ENCODE measurements around the gene GTF2H4.

GTF2H4 gene

GRCh38 chr6:30886897-30887255 is 21.1 kb upstream of the GTF2H4 start:
- H3K9me3 ChIP-seq (ENCODE audit: insufficient read depth, low read depth, low read length) = no peaks in the 10 kb centered on the region
- H3K79me2 ChIP-seq (ENCODE audit: insufficient read depth, low read length) = no peaks in the 10 kb centered on the region
- H3K27me3 ChIP-seq (ENCODE audit: insufficient read depth, low read length, poor library complexity, severe bottlenecking) = peaks cover 14% of the 10 kb centered on the region
- H3K36me3 ChIP-seq (ENCODE audit: insufficient read depth, low read length) = no peaks in the 10 kb centered on the region
- H2AFZ ChIP-seq (ENCODE audit: low read length) = no peak overlapping the region
- no peak overlapping the region for H3K4me2 ChIP-seq (ENCODE audit: low read depth, low read length, poor library complexity, severe bottlenecking)
- H4K20me1 ChIP-seq (ENCODE audit: insufficient read depth, low read length, poor library complexity, severe bottlenecking) = no peaks in the 10 kb centered on the region
- H3K9me2 ChIP-seq (replicated peaks; ENCODE audit: low read depth, low read length) = no peaks in the 10 kb centered on the region
- TF ChIP-seq, protein P1, sequence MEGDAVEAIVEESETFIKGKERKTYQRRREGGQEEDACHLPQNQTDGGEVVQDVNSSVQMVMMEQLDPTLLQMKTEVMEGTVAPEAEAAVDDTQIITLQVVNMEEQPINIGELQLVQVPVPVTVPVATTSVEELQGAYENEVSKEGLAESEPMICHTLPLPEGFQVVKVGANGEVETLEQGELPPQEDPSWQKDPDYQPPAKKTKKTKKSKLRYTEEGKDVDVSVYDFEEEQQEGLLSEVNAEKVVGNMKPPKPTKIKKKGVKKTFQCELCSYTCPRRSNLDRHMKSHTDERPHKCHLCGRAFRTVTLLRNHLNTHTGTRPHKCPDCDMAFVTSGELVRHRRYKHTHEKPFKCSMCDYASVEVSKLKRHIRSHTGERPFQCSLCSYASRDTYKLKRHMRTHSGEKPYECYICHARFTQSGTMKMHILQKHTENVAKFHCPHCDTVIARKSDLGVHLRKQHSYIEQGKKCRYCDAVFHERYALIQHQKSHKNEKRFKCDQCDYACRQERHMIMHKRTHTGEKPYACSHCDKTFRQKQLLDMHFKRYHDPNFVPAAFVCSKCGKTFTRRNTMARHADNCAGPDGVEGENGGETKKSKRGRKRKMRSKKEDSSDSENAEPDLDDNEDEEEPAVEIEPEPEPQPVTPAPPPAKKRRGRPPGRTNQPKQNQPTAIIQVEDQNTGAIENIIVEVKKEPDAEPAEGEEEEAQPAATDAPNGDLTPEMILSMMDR (conservative IDR thresholded peaks at IDR 0.05; ENCODE audit: low read length) = no peak
- TF ChIP-seq EZH2phosphoT487 (IDR thresholded peaks at IDR 0.05; ENCODE audit: borderline replicate concordance) = no peak
- H3K4me1 ChIP-seq (ENCODE audit: insufficient read depth, low read length, poor library complexity, severe bottlenecking) = no peaks in the 10 kb centered on the region
- H3K4me3 ChIP-seq (ENCODE audit: low read length, poor library complexity, severe bottlenecking) = no peak overlapping the region
- H3F3A ChIP-seq (ENCODE audit: low read depth) = no peaks in the 10 kb centered on the region
- no peak overlapping the region for H3K9ac ChIP-seq (ENCODE audit: low read depth, low read length, poor library complexity, severe bottlenecking)

GRCh38 chr6:30887901-30888815 is 19.8 kb upstream of the GTF2H4 start:
- H3K9me3 ChIP-seq (ENCODE audit: insufficient read depth, low read depth, low read length) = no peaks in the 10 kb centered on the region
- H3K9me2 ChIP-seq (replicated peaks; ENCODE audit: low read depth, low read length) = no peaks in the 10 kb centered on the region
- no peaks in the 10 kb centered on the region for H3K79me2 ChIP-seq (ENCODE audit: insufficient read depth, low read length)
- no peaks in the 10 kb centered on the region for H3K36me3 ChIP-seq (ENCODE audit: insufficient read depth, low read length)
- no peak overlapping the region for H2AFZ ChIP-seq (ENCODE audit: low read length)
- TF ChIP-seq, protein P1 (conservative IDR thresholded peaks at IDR 0.05; ENCODE audit: low read length) = no peak
- TF ChIP-seq EZH2phosphoT487 (IDR thresholded peaks at IDR 0.05; ENCODE audit: borderline replicate concordance) = no peak
- no peaks in the 10 kb centered on the region for H4K20me1 ChIP-seq (ENCODE audit: insufficient read depth, low read length, poor library complexity, severe bottlenecking)
- no peaks in the 10 kb centered on the region for H3K4me1 ChIP-seq (ENCODE audit: insufficient read depth, low read length, poor library complexity, severe bottlenecking)
- no peaks in the 10 kb centered on the region for H3F3A ChIP-seq (ENCODE audit: low read depth)
- H3K4me3 ChIP-seq (ENCODE audit: low read length, poor library complexity, severe bottlenecking) = no peak overlapping the region
- H3K27me3 ChIP-seq (ENCODE audit: insufficient read depth, low read length, poor library complexity, severe bottlenecking) = peaks cover 14% of the 10 kb centered on the region
- no peak overlapping the region for H3K9ac ChIP-seq (ENCODE audit: low read depth, low read length, poor library complexity, severe bottlenecking)
- no peak overlapping the region for H3K4me2 ChIP-seq (ENCODE audit: low read depth, low read length, poor library complexity, severe bottlenecking)

DNA sequence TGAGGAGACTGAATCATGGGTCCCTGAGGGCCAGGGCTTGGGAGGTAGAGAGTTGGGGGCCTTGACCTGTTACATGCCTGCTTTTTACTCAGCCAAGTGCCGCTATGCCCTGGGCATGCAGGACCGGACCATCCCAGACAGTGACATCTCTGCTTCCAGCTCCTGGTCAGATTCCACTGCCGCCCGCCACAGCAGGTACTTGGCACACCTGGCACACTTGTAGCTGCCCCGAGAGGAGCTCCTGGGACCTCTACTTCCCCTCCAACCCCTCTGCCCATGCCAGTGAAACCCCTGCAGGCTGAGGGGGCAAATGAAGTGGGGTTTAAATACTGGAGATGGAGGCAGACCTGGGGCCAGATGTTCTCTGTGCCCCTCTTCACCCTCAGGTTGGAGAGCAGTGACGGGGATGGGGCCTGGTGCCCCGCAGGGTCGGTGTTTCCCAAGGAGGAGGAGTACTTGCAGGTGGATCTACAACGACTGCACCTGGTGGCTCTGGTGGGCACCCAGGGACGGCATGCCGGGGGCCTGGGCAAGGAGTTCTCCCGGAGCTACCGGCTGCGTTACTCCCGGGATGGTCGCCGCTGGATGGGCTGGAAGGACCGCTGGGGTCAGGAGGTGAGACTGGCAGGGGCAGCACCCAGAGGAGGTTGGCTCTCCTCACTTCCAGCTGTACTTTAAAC is 19.1 kb upstream of the GTF2H4 start:
- Histone ChIP-seq H3K79me2 (ENCODE audit: insufficient read depth, low read length) (no peaks in the 10 kb centered on the region), H3K9ac (ENCODE audit: low read depth, low read length, poor library complexity, severe bottlenecking) (no peak overlapping the region), H3K4me1 (ENCODE audit: insufficient read depth, low read length, poor library complexity, severe bottlenecking) (no peaks in the 10 kb centered on the region), H3K4me3 (ENCODE audit: low read length, poor library complexity, severe bottlenecking) (no peak overlapping the region), H4K20me1 (ENCODE audit: insufficient read depth, low read length, poor library complexity, severe bottlenecking) (no peaks in the 10 kb centered on the region), H3K9me3 (ENCODE audit: insufficient read depth, low read depth, low read length) (no peaks in the 10 kb centered on the region), H2AFZ (ENCODE audit: low read length) (no peak overlapping the region), H3K36me3 (ENCODE audit: insufficient read depth, low read length) (no peaks in the 10 kb centered on the region), H3K27me3 (ENCODE audit: insufficient read depth, low read length, poor library complexity, severe bottlenecking) (peaks cover 14% of the 10 kb centered on the region), H3K9me2 (replicated peaks; ENCODE audit: low read depth, low read length) (no peaks in the 10 kb centered on the region), H3K4me2 (ENCODE audit: low read depth, low read length, poor library complexity, severe bottlenecking) (no peak overlapping the region), H3F3A (ENCODE audit: low read depth) (no peaks in the 10 kb centered on the region)
- TF ChIP-seq, protein P1 (conservative IDR thresholded peaks at IDR 0.05; ENCODE audit: low read length) = no peak
- TF ChIP-seq EZH2phosphoT487 (IDR thresholded peaks at IDR 0.05; ENCODE audit: borderline replicate concordance) = no peak

Measured in Loucy (cell line).